Medulla oblongata (tissue), 1 donor: ENCODE measurements around the gene RPL27A.

Source experiments
- DNase-seq: peaks from one replicate; pipeline ENCODE4 v3.0.0-alpha.2; 2015; ENCODE audit errors: extremely low spot score

RPL27A gene

GRCh38 chr11:8699903-8700302 lies 17.3 kb downstream of the RPL27A start:
- DNase-seq, result peak; percentile 77

- no peak for DNase-seq
Observed at GRCh38 chr11:8701891-8702597, 19.5 kb downstream of the RPL27A start.

- no peak for DNase-seq
Observed at GRCh38 chr11:8702598-8702915, 20.0 kb downstream of the RPL27A start.

GRCh38 chr11:8704136-8704535 lies 21.5 kb downstream of the RPL27A start:
- DNase-seq, result no peak

DNA sequence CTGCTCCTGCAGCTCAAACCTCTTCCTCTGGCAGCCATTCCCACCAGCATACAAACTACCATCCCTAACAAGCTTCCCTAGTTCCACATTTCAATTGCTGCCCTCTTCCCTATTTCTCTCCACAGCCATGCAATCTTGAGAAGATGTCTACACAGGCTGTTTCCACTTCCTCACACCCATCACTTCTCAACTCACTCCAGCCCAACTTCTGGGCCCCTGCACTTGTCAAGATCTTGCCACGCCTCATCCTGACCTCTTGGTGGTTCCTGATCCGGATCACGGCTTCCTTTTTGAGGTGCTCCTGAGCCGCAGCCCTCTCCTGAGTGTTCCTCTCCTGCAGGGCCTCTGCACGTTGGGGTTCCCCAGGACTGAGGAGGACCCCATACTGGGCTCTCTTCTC lies 22.6 kb downstream of the RPL27A start:
- no peak for DNase-seq

- no peak for DNase-seq
Observed at GRCh38 chr11:8706673-8707432, 24.3 kb downstream of the RPL27A start.

DNA sequence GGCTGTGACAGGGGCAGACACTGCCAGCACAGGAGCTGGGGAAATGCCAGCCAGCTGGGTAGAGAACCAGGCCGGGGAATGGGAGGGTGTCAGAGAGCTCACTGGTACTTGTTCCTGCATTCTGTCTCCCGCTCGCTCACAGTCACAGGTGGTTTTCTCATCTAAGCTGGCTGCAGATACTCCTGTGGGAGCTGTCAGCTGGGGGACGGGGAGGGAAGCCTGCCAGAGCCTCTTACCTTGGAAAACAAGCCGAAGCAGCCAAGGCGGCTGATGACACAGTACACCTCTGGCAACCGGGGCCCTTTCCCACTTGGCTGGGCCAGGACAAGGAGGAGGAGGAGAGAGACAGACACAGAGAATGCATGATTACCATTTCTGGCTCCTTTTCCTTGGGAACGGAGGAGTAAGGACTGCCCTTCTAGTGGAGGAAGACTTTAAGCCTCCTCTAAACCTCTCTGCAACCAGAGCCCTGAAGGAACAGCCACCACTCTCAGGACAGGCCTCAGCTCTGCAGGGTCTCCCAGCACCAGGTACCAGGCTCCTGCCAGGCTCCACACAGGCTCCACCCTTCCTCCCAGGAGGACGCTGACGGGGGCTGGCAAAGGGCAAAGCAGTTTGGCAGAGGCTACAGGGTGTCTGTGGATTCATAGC lies 25.1 kb downstream of the RPL27A start:
- DNase-seq, result peak; percentile 45

GRCh38 chr11:8709002-8709672 lies 26.5 kb downstream of the RPL27A start:
- peak; percentile 61 for DNase-seq

- DNase-seq, result no peak
Observed at GRCh38 chr11:8709777-8710176, 27.2 kb downstream of the RPL27A start.

GRCh38 chr11:8711895-8712442 lies 29.4 kb downstream of the RPL27A start:
- DNase-seq, result no peak

DNA sequence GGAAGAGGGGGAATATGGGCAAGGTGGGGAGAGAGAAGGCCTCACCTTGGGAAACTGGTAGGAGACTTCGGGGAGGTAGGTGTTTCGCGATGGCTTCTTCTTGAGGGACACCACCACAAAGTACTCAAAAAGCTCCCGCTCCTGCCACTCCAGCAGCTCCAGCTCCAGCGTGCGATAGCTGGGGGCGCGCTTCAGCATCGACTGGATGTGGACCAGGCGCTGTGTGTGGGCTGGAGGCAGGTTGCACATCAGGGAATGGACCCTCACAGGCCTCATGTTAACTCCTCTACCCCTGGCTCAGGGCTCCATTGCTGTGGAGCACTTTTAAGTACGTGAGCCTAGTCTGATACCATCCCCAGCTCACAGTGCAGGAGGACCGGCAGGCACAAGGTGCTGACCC lies 29.9 kb downstream of the RPL27A start:
- no peak for DNase-seq

DNA sequence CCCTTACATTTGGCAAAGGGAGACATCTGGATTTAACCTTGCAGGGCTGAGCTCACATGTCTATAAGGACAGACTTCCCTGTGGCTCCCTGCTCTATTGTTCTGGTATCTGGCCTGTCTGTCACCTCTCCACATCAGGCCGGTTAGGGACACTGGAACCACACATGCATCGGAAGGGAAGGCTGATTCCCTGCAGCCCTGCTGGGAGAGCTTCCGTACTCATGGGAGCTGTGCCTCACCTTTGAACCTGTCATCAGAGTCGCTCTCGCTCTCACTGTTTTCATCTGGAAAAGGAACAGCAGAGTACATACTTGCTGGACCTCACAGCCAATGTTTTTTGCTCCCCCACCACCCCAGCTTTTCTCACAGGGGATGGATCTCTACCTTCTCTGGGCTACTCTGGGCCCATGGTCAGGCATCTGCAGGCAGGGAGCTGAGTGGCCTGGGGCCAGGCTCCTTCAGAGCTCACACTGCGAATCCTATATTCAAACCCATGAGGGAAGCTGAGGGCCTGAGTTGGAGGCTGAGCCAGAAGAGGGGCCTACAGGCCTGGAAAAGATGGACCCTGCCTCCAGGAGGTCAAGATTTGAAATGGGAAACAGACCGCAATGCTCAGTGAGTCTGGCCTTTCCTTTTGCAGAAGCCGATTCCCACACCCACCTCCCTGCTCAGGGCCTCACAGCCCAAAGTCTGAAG lies 31.3 kb downstream of the RPL27A start:
- DNase-seq, result no peak

GRCh38 chr11:8714622-8715225 lies 32.1 kb downstream of the RPL27A start:
- DNase-seq, result no peak

- DNase-seq, result no peak
Observed at GRCh38 chr11:8715501-8715900, 32.9 kb downstream of the RPL27A start.

- DNase-seq, result no peak
Observed at GRCh38 chr11:8717544-8717875, 34.9 kb downstream of the RPL27A start.

DNA sequence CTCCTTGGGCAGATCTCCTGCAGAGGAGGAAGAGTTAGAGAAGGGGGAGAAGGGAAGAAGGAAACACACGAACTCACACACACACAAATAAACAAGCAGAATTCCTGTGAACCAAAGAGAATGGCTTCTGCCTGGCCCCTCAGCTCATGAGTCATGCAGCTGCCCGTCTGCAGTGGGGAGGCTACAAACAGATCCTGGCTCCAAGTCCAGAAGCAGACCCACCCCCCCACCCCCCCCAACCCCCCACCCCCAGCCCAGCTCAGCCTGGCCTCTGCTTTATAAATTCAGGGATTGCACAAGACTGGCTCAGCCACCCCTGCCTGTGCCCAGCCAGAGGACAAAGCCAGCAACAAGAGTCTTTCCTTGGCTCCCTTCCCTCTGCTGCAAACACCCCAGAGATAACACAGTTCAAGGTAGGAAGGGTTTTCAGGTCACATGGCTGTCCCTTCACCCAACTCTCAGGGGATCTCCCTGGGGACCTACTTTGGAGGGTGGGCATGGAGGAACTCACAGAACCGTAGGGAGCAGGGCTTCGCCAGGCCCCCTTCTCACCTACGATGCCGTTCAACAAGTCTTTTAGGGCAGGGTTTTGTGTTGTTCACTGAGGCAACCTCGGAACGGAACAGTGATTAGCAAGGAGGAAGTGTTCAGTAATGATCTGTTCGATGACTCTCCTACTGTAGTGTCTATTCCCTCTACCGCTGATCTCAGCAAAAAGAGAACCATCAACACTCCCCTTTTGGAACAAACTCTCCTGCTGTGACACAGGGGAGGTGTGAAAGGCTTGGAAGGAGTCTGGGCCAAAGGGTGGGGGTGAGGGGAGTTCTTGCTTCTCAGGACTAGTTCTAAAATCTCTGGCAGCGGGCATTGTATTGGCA lies 35.5 kb downstream of the RPL27A start:
- DNase-seq, result peak; percentile 33

GRCh38 chr11:8719211-8719649 lies 36.6 kb downstream of the RPL27A start:
- DNase-seq, result peak; percentile 27

DNA sequence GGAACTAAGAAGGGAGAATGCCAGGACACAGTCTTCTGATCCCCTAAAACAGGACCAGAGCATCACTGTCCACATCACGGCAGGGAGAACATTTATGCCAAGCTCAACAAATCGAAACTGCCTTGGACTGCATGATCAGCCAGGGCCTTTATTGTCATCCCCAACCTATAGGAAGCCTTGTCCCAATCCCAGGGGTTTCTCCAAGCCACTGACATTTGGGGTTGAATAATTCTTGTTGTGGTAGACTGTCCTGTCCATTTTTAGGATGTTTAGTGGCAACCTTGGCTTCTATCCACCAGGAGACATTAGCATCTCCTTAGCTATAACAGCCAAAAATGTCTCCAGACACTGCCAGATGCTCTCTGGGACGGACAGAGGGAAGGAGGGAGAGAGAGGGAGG lies 37.1 kb downstream of the RPL27A start:
- DNase-seq, result no peak

DNA sequence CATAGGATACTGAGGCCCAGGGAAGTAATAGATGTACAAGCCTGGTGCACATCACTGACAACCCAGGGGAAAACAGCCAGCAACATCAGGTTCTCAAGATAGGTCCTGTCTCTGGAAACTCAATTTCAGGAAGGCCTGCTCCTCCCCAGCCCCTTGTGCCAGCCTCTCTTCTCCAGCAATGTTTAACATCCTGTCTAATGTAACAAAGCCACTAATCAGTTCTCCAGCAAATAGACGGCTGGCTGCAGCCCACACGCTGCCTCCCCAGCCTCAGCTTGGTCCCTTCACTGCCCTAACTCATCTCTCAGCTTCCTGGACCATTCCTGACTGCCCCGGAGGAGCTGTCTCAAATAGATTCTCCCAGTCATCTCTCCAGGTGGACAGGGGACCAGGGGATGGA lies 37.8 kb downstream of the RPL27A start:
- DNase-seq, result no peak
